ENCODE measurements around the gene MGAT4B.
A peak's percentile ranks its signal among the peaks of the same experiment; 100 is the strongest.

MGAT4B gene

GRCh38 chr5:179771311-179771895, 35.3 kb downstream of the MGAT4B start:
- no peak for DNase-seq (ENCODE audit: low spot score)

GRCh38 chr5:179769796-179770195, 36.9 kb downstream of the MGAT4B start:
- no peak for DNase-seq (ENCODE audit: low spot score)

GRCh38 chr5:179769271-179769670, 37.4 kb downstream of the MGAT4B start:
- DNase-seq (ENCODE audit: low spot score) = no peak

- no peak for DNase-seq (ENCODE audit: low spot score)
Observed at GRCh38 chr5:179768326-179769085, 38.2 kb downstream of the MGAT4B start.

- no peak for DNase-seq (ENCODE audit: low spot score)
Observed at GRCh38 chr5:179767496-179768100, 39.1 kb downstream of the MGAT4B start.

DNA sequence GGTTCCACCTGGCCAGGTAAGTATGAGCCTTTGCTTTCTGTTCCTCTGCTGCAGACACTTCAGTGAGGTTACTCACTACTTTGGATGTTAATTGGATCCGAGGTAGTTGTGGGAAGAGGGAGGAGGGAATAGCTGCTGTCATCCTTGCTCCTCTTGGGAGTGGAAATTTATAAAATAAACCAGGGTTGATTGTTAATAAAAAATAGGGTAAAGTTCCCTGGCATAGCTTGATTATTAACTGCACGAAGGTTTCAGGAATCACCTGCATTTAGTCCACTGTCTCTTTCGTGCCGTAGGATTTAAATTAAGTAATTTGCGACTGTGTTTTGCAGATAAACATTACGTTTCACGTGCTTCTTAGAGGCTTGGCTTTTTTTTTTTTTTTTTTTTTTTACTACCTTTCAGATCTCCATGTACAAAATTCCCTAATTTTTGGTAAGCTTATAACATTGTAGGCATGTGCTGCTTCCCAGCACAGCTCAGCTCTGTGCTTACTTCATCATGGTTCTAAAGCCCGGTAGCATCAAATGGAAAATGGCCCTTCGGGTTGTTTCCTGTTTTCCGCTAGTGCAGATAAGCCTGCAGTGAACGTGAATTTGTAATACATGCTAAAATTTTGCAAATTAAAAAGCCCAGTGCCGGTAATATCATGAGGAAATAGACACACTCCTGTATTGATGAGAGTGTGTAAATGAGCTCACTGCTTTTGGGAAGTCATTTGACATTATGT, 39.8 kb downstream of the MGAT4B start:
- no peak for DNase-seq (ENCODE audit: low spot score)

GRCh38 chr5:179766021-179766725, 40.5 kb downstream of the MGAT4B start:
- no peak for DNase-seq (ENCODE audit: low spot score)

GRCh38 chr5:179765400-179765799, 41.3 kb downstream of the MGAT4B start:
- no peak for DNase-seq (ENCODE audit: low spot score)

- no peak for DNase-seq (ENCODE audit: low spot score)
Observed at GRCh38 chr5:179764056-179764455, 42.6 kb downstream of the MGAT4B start.

DNA sequence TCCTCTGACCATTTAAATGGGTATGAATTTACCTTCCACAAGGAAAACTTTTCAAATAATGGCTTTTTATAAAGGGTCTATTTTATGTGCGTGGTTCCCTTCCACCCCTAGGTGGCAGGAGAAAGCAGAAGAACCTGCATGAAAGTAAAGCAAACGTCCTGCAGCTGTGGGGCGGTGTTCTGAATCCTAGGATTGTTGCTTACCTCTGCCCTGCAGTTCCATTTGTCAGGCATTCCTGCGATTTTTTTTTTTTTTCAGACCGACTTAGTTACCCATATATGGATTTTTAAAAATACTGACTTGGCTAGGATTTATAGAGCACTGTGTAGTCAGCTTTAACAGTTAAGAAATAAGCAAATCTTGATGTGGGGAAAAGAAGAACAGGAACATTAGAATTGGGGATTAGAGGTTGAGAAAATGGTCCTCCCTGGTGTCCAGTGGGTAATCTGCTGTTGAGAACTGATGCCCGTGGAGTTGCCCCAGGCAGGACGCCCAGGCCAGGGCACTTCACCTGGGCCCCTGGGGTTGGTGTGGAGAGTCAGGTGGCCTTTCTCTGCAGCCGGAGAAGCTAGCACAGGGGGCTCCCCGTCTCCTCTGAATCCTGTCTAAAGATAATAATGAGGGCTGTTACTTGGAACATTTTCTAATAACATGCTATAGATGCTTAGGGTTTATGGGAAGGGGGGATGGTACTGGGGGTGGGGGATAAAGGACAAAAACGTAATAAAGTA, 43.3 kb downstream of the MGAT4B start:
- peak; percentile 68 for DNase-seq (ENCODE audit: low spot score)

GRCh38 chr5:179762781-179763176, 43.9 kb downstream of the MGAT4B start:
- DNase-seq (ENCODE audit: low spot score) = no peak

DNA sequence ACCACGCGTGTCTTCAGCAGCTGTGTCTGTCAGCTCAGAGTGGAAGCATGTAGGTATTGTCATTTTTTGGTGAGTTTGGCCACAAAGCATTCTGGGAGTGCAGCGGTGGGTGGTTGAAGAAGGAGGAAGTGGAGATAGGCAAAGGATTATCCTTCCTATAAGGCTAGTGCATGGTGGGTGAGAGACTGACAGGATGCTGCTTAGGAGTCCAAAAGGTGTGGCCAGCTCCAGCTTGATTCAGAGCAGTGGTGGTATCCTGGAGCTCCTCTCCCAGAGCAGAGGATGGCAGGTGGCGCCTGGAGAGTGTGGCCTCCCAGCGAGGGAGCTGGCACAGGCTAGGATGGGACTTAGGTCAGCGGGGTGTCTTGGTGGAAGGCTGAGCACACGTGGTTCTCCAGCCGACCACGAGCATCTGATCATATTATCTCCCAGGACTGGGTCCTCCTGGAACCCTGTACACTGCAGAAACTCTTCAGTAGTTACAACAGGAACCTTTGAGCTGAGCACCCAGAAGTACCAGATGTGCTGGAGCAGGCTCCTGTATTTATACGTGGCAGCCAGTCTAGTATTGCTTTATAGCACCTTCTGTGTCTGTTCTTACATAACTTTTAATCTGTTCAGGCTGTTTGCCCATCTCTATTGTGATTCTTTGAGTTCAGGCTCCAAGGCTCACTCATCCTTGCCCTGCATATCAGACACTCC, 44.4 kb downstream of the MGAT4B start:
- DNase-seq (ENCODE audit: low spot score) = peak; percentile 29

GRCh38 chr5:179759581-179760551, 46.8 kb downstream of the MGAT4B start:
- DNase-seq (ENCODE audit: low spot score) = no peak

GRCh38 chr5:179758955-179759354, 47.7 kb downstream of the MGAT4B start:
- DNase-seq (ENCODE audit: low spot score) = no peak

- no peak for DNase-seq (ENCODE audit: low spot score)
Observed at GRCh38 chr5:179755022-179755421, 51.6 kb downstream of the MGAT4B start.

- no peak for DNase-seq (ENCODE audit: low spot score)
Observed at GRCh38 chr5:179753971-179754370, 52.7 kb downstream of the MGAT4B start.

DNA sequence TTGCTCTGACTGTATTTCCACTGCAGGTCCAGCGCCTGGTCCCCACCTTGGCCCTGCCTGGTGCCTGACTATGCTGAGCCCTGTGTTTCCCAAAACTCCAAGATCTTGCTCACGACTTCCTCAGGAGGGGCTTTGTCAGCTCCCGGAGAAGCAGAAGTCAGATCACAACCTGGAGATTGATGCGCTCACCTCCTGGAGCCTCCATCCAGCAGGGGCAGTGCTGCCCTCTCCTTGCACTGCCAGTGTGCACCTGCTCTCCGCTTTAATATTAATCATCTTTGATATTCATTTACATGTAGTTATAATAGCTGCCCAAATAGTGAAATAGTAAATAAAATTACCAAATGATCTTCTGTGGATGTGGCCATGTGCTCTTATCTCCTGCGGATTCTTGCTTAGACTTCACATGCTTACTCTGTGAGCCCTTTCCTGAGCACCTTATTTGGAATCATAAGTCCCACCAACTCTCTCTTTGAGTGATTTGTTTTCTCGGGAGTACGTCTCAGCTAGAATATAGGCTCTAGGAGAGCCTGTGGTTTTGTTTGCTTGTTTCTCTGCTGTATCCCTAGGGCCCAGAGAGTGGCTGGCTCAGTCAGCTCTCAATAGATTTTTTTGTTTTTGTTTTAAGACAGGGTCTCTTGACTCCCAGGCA, 56.7 kb downstream of the MGAT4B start:
- DNase-seq (ENCODE audit: low spot score) = no peak

DNA sequence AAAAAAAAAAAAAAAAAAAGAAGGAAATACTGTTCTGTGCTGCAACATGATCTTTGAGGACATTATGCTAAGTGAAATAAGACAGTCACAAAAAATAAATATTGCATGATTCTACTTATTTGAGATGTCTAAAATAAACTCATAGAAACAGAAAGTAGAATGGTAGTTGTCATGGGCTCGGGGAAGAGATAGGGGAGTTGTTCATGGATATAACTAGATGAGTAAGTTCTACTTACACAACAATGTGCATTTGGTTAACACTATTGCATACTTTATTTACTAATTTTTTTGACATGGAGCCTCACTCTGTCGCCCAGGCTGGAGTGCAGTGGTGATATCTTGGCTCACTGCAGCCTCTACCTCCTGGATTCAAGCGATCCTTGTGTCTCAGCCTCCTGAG, 58.9 kb downstream of the MGAT4B start:
- no peak for DNase-seq (ENCODE audit: low spot score)
